NK-92 treated with Interleukin-12 subunit alpha and Interleukin-12 subunit beta, amount 100 ng/mL, for 24 hours (cell line): ENCODE results near the gene ASH1L.
"Not testable (repeated sequence)": the region's sequence is repeated elsewhere in the genome, so short reads cannot be mapped to it uniquely, and the experiment has no call there.

Experiments
- DNase-seq: peaks from one replicate; lab custom pipeline; 2025; lab: John Stamatoyannopoulos, UW

ASH1L gene

GRCh38 chr1:155562581-155563376 lies at the start of gene ASH1L:
TSS of gene ASH1L (minus strand) at chr1:155562803. CDS start at chr1:155521519, 41,284 bp downstream.
- DNase-seq = peak; percentile 95

- not testable (repeated sequence) for DNase-seq
Measured at GRCh38 chr1:155610257-155610647, 47.6 kb upstream of the ASH1L start.

GRCh38 chr1:155609515-155610256 lies 47.1 kb upstream of the ASH1L start, which contains the start of gene MSTO1:
TSS of gene MSTO1 (plus strand) at chr1:155610218. CDS start at chr1:155610249, 31 bp downstream.
- DNase-seq = peak; percentile 96

GRCh38 chr1:155608888-155609225 lies 46.3 kb upstream of the ASH1L start:
- DNase-seq = no peak

GRCh38 chr1:155607708-155608107 lies 45.1 kb upstream of the ASH1L start:
- no peak for DNase-seq

- DNase-seq = not testable (repeated sequence)
Measured at GRCh38 chr1:155599828-155600572, 37.4 kb upstream of the ASH1L start.

- DNase-seq = no peak
Measured at GRCh38 chr1:155598842-155599331, 36.3 kb upstream of the ASH1L start.

GRCh38 chr1:155596864-155597263 lies 34.3 kb upstream of the ASH1L start:
- DNase-seq = no peak

GRCh38 chr1:155595877-155596474 lies 33.4 kb upstream of the ASH1L start:
- DNase-seq = not testable (repeated sequence)

- no peak for DNase-seq
Measured at GRCh38 chr1:155591770-155592169, 29.2 kb upstream of the ASH1L start.

- DNase-seq = not testable (repeated sequence)
Measured at GRCh38 chr1:155590516-155591247, 28.1 kb upstream of the ASH1L start.

GRCh38 chr1:155589282-155589681 lies 26.7 kb upstream of the ASH1L start:
- DNase-seq = not testable (repeated sequence)

- DNase-seq = not testable (repeated sequence)
Measured at GRCh38 chr1:155583846-155584245, 21.2 kb upstream of the ASH1L start.

GRCh38 chr1:155575608-155576007 lies 13.0 kb upstream of the ASH1L start:
- not testable (repeated sequence) for DNase-seq

- DNase-seq = no peak
Measured at GRCh38 chr1:155574077-155574476, 11.5 kb upstream of the ASH1L start.

- DNase-seq = no peak
Measured at GRCh38 chr1:155570593-155570990, 8.0 kb upstream of the ASH1L start.

- no peak for DNase-seq
Measured at GRCh38 chr1:155569988-155570592, 7.5 kb upstream of the ASH1L start.

- not testable (repeated sequence) for DNase-seq
Measured at GRCh38 chr1:155563377-155564022, 897 bp upstream of the ASH1L start.

GRCh38 chr1:155561779-155562580 lies 623 bp downstream of the ASH1L start:
- DNase-seq = peak; percentile 57
